Aorta (tissue), 5 donors: ENCODE data around the gene RPS16. TPM values are rescaled to one million over a fixed set of nuclear protein-coding genes. Genes with fewer than 3 reads are reported as not detected.
A peak's percentile ranks its signal among the peaks of the same experiment; 100 is the strongest.

Source experiments
- ATAC-seq: fragments of 200-7000 bp; cut with Tn5 transposase; one replicate; pipeline ENCODE4 v1.9.1; 2022; ENCODE audit warnings: moderate library complexity; ENCODE audit not compliant: low FRiP score
- DNase-seq, 2 donors: peaks; one replicate each; pipeline ENCODE4 v3.0.0-alpha.2; 2020
- H3K27ac ChIP-seq, 2 donors: one replicate each; pipeline ENCODE4 v1.5.1; 2013; ENCODE audit warnings: low read length in 2 of 2, mild to moderate bottlenecking in 2 of 2, moderate library complexity in 2 of 2, control low read depth in 1 of 2, inconsistent platforms in 1 of 2, low read depth in 1 of 2
- H3K27me3 ChIP-seq, 2 donors: one replicate each; pipeline ENCODE4 v1.6.1; 2013; ENCODE audit warnings: control low read depth in 1 of 2, low read length in 1 of 2, mild to moderate bottlenecking in 1 of 2, moderate library complexity in 1 of 2; ENCODE audit not compliant: insufficient read depth in 2 of 2, control insufficient read depth in 1 of 2
- H3K36me3 ChIP-seq, 2 donors: one replicate each; pipeline ENCODE4 v1.6.1; 2013; ENCODE audit warnings: control low read depth in 1 of 2, low read length in 1 of 2, mild to moderate bottlenecking in 1 of 2; ENCODE audit not compliant: insufficient read depth in 2 of 2, control insufficient read depth in 1 of 2
- H3K4me1 ChIP-seq, 2 donors: one replicate each; pipeline ENCODE4 v1.6.1; 2013; ENCODE audit warnings: low read length in 2 of 2, control low read depth in 1 of 2, mild to moderate bottlenecking in 1 of 2, moderate library complexity in 1 of 2; ENCODE audit not compliant: insufficient read depth in 2 of 2, control insufficient read depth in 1 of 2
- H3K4me3 ChIP-seq, 2 donors: one replicate each; pipeline ENCODE4 v1.5.1; 2013; ENCODE audit warnings: low read length in 2 of 2, control low read depth in 1 of 2, mild to moderate bottlenecking in 1 of 2
- H3K9me3 ChIP-seq: one replicate; pipeline ENCODE4 v1.6.1; 2013; ENCODE audit warnings: mild to moderate bottlenecking, low read length; ENCODE audit not compliant: control insufficient read depth
- WGBS, 2 donors: extraction: QIAGEN DNeasy Blood & Tissue Kit; methylation state at CpG; one replicate each; pipeline ENCODE4 v1.1.7; 2013; 5-methylcytosine and 5-hydroxymethylcytosine counted together
- intact Hi-C, 2 donors: fragments of 100-400 bp; cut with DNase I; formaldehyde crosslinking; loops; one replicate each; pipeline versions ENCODE4 v1.14.2 to v1.15.0; 2022
- polyA plus RNA-seq, 2 donors: library from polyadenylated mRNA; stranded (reverse); fragments of 200-250 nt; gene quantifications; one replicate each; pipeline ENCODE4 v1.2.3, GENCODE V29; 2013
- total RNA-seq, 2 donors: library from RNA; stranded (reverse); fragmentation: NEBNext Ultra II Directional; extraction: Animal tissue kit (Norgen Biotek cat#: 25700); gene quantifications; one replicate each; pipeline ENCODE4 v1.2.1, GENCODE V29; 2021
- donor health status: healthy with polysubstance abuse.
- donor health status: Bipolar disorder and iron deficiency.
- donor health status: DM: no; HTN: no; CAD: no.
- donor health status: DM: no; HTN: no; CAD: no.
- donor health status: DM: yes; HTN: yes; CAD: no.

Gene RPS16
- total and polyA plus RNA-seq, 4 donors: 1,268 to 4,459 (median 2,272) TPM

DNA sequence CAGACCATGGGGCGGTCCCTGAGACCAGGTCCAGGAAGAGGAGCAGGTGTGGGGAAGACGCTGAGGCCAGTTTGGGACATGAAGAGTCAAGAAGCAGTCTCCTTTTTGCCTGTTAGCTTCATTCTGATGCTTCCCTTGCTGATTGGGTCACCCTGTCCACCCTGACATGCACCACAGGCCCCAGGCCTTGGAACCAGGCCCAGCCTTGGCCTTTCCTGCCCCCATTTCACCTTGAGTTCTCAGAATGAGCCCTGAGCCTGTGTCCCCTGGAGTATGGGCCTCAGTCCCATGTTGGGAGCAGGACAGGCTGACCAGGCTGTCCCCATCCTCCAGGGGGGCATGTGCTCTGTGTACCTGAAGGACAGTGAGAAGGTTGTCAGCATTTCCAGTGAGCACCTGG lies 40.0 kb upstream of the RPS16 start:
- DNase-seq (no peak), ATAC-seq (no peak)
- H3K4me1 ChIP-seq: no peaks in the 10 kb centered on the region
- intact Hi-C loops: no loop called here
- no peak overlapping the region for H3K27ac ChIP-seq
- H3K27me3 ChIP-seq: no peaks in the 10 kb centered on the region
- peaks cover 0 to 5% of the 10 kb centered on the region in 2 donors for H3K36me3 ChIP-seq
- 91 to 98% methylated on average over 2 of the region's 2 CpGs for WGBS, 2 donors
- no peaks in the 10 kb centered on the region for H3K9me3 ChIP-seq
- H3K4me3 ChIP-seq: no peak overlapping the region

DNA sequence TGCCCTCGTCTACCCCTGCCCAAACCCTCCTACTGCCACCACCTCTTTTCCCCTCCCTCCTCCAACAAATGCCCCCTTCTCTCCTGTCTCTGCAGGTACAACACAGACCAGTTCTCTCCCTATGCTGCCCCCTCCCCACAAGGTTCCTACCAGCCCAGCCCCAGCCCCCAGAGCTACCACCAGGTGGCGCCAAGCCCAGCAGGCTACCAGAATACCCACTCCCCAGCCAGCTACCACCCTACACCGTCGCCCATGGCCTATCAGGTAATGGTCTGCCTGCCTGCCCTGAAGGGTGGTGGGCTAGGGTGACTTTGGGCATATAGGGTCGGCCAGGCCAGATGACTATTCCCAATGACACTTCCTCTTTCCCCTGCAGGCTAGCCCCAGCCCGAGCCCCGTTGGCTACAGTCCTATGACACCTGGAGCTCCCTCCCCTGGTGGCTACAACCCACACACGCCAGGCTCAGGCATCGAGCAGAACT lies 38.4 kb upstream of the RPS16 start:
- Histone ChIP-seq H3K36me3 (peaks cover 0 to 10% of the 10 kb centered on the region in 2 donors), H3K9me3 (no peaks in the 10 kb centered on the region), H3K4me3 (no peak overlapping the region), H3K27ac (no peak overlapping the region), H3K4me1 (no peaks in the 10 kb centered on the region), H3K27me3 (no peaks in the 10 kb centered on the region)
- peak in 1 of 2 donors; percentile 88 for DNase-seq
- peak; percentile 70 for ATAC-seq
- intact Hi-C loops: loop anchor here (5.0 kb wide), 1 partner anchor 58 kb away; the partner anchor contains the start of gene EID2B (in 2 of the 2)
- 40 to 44% methylated on average over 8 to 9 of the region's 9 CpGs for WGBS, 2 donors

DNA sequence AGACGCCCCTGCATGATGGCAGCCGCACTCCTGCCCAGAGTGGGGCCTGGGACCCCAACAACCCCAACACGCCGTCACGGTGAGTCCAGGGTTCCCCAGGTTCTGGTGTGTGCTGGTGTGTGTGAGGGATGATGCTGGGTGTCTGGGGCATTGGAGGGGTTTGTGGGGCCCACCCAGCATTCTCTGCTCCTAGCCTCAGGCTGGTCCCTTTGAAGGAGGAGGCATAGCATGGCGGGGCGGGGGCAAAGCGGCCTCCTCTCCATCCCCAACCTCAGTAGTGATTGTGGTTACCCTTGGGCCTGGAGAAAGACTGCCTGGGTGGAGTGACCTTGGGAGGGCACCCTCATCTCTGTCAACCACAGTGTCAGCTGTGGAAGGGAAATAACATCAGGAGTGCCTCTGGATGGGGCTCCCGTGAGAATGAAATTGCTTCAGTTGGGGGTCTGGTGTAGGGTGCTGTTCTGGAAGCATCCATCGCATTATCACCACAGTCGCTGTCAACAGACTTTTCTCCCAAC lies 37.8 kb upstream of the RPS16 start:
- Histone ChIP-seq H3K27me3 (no peaks in the 10 kb centered on the region), H3K36me3 (peaks cover 0 to 10% of the 10 kb centered on the region in 2 donors), H3K4me3 (no peak overlapping the region), H3K9me3 (no peaks in the 10 kb centered on the region), H3K4me1 (no peaks in the 10 kb centered on the region), H3K27ac (no peak overlapping the region)
- ATAC-seq (no peak), DNase-seq (no peak)
- intact Hi-C loops: loop anchor here (5.0 kb wide), 1 partner anchor 59 kb away; the partner anchor contains the start of gene EID2B (in 2 of the 2)
- 84 to 87% methylated on average over 11 of the region's 11 CpGs for WGBS, 2 donors

DNA sequence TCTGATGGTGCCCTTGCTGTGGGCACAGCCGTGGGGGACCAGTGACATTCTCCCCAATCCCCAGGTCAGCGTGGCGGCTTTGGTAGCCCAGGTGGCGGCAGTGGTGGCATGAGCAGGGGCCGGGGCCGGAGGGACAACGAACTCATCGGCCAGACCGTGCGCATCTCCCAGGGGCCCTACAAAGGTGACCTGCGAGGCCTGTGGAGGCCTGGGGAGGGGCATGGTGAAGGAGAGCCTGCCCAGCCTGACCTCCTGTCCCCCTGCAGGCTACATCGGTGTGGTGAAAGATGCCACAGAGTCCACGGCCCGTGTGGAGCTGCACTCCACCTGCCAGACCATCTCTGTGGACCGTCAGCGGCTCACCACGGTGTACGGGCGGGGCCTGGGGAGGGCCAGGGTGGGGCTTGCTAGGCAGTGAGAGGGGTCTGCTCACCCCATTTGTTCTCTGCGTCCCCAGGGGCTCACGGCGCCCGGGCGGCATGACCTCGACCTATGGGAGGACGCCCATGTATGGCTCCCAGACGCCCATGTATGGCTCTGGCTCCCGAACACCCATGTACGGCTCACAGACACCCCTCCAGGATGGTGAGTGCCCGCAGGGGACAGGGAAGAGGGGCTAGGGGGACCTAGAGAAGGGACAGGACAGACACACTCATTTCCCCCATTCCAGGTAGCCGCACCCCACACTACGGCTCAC lies 37.1 kb upstream of the RPS16 start:
- 87% methylated on average over 31 to 32 of the region's 32 CpGs for WGBS, 2 donors
- Histone ChIP-seq H3K4me3 (no peak overlapping the region), H3K36me3 (peaks cover 0 to 10% of the 10 kb centered on the region in 2 donors), H3K27ac (no peak overlapping the region), H3K27me3 (no peaks in the 10 kb centered on the region), H3K9me3 (no peaks in the 10 kb centered on the region), H3K4me1 (no peaks in the 10 kb centered on the region)
- ATAC-seq: no peak
- intact Hi-C loops: loop anchor here (5.0 kb wide), 1 partner anchor 59 kb away; the partner anchor contains the start of gene EID2B (in 2 of the 2)
- DNase-seq: no peak

DNA sequence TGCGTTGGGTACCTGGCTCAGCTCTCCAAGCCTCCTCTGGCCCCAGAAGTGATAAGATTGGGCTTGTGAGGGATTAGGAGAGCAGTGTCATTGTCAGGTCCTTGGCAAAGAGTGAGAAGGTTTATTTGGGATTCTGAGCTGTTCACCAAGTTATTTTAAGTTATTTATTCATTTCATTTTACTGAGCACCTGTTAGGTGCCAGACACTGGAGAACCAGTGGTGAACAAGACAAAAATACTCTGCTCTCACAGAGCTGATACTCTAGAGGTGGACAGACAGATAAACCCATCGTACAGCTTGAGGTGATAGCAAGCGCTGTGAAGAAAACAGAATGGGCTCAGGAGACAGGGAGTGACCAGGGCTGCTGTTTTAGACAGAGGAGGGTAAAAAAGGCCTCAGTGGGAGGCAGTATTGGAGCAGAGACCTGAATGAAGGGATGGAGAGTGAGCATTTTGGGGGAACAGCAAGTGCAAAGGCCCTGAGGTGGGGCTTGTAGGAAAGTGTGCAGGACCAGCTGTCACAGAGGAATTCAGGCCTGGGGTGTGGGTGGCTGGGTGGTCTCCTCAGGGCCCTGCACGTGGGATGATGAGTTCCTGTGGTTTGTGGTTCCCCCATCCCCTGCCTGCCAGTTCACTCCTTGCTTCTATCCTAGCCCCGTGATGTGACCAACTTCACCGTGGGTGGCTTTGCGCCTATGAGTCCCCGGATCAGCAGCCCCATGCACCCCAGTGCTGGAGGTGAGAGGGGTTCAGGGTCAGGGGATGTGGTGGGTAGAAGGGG lies 36.2 kb upstream of the RPS16 start:
- Histone ChIP-seq H3K4me3 (no peak overlapping the region), H3K27me3 (no peaks in the 10 kb centered on the region), H3K27ac (no peak overlapping the region), H3K36me3 (peaks cover 0 to 10% of the 10 kb centered on the region in 2 donors), H3K4me1 (no peaks in the 10 kb centered on the region), H3K9me3 (no peaks in the 10 kb centered on the region)
- WGBS, 2 donors: 87 to 90% methylated on average over 8 of the region's 8 CpGs
- ATAC-seq (no peak), DNase-seq (no peak)
- intact Hi-C loops: loop anchor here (5.0 kb wide), 1 partner anchor 60 kb away; the partner anchor contains the start of gene EID2B (in 2 of the 2)

DNA sequence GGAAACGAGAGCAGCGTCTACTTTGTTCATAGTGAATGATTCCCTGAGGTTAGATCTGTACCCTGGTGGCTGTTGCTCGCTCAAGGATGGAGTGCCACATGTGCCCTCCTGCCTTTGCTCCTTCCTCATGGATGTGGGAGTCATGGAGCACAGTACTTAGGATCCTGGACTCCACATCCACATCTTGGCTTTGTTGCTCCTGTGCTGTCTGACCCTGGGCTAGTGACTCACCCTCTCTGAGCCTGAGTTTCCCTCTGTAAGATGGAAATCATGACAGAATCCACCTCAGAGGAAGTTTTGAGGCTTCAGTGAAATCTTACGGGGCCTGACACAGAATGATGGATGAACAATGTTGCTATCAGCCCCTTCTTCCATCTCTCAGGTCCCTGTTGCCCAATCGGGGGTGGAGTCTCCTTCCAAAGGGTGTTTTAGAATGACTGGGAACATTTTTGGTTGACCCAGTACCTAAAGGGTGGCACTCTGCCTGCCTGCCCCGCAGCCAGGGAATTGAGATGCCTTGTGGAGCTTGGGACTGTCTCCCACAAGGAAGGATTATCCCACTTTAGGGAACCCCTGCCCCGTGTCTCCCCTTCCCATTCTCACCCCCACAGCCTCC lies 35.1 kb upstream of the RPS16 start:
- Histone ChIP-seq H3K27ac (no peak overlapping the region), H3K27me3 (no peaks in the 10 kb centered on the region), H3K4me3 (no peak overlapping the region), H3K9me3 (no peaks in the 10 kb centered on the region), H3K4me1 (no peaks in the 10 kb centered on the region), H3K36me3 (peaks cover 0 to 8% of the 10 kb centered on the region in 2 donors)
- WGBS, 2 donors: 77 to 82% methylated on average over 7 of the region's 7 CpGs
- intact Hi-C loops: loop anchor here (5.0 kb wide), 1 partner anchor 61 kb away; the partner anchor contains the start of gene EID2B (in 2 of the 2)
- no peak for DNase-seq
- no peak for ATAC-seq

DNA sequence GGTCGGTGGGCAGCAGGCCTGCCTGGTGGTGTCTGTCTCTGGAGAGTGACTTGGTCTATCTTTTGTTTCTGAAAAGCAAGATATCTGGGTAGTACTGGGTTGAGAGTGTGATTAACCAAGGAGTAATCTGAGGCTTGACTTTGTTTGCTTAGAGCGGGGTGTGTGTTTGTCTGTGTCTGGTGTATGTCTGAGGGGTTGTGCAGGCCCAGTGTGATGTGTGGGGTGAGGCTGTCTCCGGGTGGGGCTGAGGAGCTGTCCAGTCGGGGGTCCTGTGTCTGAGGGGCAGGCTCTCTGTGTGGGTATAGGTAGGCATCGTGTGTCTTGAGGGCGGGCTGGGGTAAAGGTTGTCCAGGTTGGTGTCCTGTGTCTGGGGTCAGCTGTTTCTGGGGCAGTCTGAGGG lies 33.8 kb upstream of the RPS16 start:
- peaks cover 0 to 7% of the 10 kb centered on the region in 2 donors for H3K36me3 ChIP-seq

DNA sequence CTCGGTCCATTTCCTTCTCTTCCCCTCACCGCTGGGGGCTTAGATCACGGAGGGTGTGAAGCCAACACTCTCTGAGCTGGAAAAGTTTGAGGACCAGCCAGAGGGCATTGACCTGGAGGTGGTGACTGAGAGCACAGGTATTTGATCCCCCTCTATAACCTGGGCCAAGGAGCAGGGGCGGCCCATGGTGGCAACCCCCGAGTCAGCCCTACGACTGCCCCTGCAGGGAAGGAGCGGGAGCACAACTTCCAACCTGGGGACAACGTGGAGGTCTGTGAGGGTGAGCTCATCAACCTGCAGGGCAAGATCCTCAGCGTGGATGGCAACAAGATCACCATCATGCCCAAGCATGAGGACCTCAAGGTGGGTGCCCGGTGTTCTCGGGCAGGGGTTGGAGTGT lies 33.3 kb upstream of the RPS16 start:
- no peak overlapping the region for H3K4me3 ChIP-seq
- H3K4me1 ChIP-seq: no peaks in the 10 kb centered on the region
- no peak for DNase-seq
- intact Hi-C loops: no loop called here
- 87 to 89% methylated on average over 11 of the region's 11 CpGs for WGBS, 2 donors
- H3K9me3 ChIP-seq: no peaks in the 10 kb centered on the region
- no peak for ATAC-seq
- no peak overlapping the region for H3K27ac ChIP-seq
- H3K36me3 ChIP-seq: peaks cover 0 to 7% of the 10 kb centered on the region in 2 donors
- no peaks in the 10 kb centered on the region for H3K27me3 ChIP-seq

More for the DNA sequence above, 33.8 kb upstream of the RPS16 start:
- Histone ChIP-seq H3K27ac (no peak overlapping the region), H3K27me3 (no peaks in the 10 kb centered on the region), H3K9me3 (no peaks in the 10 kb centered on the region), H3K4me1 (no peaks in the 10 kb centered on the region), H3K4me3 (no peak overlapping the region)
- 84 to 87% methylated on average over 6 of the region's 6 CpGs for WGBS, 2 donors
- no peak for ATAC-seq
- no peak for DNase-seq
- intact Hi-C loops: no loop called here
